ENCODE measurements around the gene DPH3. TPM values are rescaled to one million over a fixed set of nuclear protein-coding genes. Genes with fewer than 3 reads are reported as not detected.
"Not testable (repeated sequence)": the region's sequence is repeated elsewhere in the genome, so short reads cannot be mapped to it uniquely, and the experiment has no call there.

The DPH3 gene
- total RNA-seq = 10 to 100 TPM; 23.4 to 26.1 TPM

DNA sequence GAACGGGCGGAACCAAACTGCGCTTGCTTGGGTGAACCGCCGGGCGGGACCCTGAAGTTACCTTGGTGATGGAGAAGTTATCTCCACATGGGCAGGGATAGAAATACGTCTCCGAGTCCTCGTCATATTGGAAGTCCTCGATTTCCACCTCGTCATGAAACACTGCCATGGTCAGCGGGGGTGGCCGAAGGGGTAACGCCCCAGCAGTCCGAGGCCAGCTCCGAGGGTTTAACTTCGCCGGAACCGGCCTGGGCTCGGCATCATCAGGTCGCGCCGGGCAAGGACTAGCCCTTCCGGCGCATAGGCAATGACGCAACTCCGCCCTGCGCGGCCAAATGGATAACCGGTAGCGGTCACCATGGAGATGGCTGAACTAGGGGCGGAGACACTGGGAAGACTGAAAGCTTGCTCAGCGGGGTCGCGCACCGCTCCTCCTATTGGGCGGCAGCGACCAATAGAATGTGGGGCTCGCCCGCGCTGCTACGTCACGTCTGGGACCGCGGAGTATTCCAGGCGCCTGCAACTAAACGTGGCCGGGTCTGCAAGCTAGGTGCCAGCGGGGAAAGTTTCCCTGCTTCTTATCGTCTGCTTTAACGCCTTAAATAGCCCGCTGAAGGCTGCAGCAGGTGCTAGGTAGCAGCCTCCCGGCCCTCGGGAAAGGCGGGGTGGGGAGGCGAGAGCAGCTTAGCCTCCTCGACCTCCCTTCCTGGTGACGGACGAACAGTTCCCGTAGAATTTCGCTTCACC, at the start of gene DPH3, which contains the start of gene OXNAD1:
DPH3 (minus strand) TSS at position 236 of the 747 bp plus-strand sequence; CDS start at position 169, 67 bp downstream.
OXNAD1 (plus strand) TSS at position 505 of the 747 bp plus-strand sequence. CDS start 5,741 bp downstream, outside the sequence.
- Mint-ChIP-seq H3K4me3 (peak within 1 kb of the TSS; percentile 96 to 97), H3K27me3 (ENCODE audit: low read depth) (no peaks in the 10 kb centered on the region), H3K4me1 (ENCODE audit: low read depth) (peaks cover 34% of the 10 kb centered on the region), H3K27ac (peak within 1 kb of the TSS; percentile 93), H3K36me3 (ENCODE audit: insufficient read depth in 2 of 2) (peaks cover 0 to 5% of the 10 kb centered on the region in 2 donors), H3K9me3 (no peaks in the 10 kb centered on the region)
- peak; percentile 97 to 98 for ATAC-seq (replicated peaks in 1 of 2)
- peak; percentile 99 to 100 for DNase-seq

DNA sequence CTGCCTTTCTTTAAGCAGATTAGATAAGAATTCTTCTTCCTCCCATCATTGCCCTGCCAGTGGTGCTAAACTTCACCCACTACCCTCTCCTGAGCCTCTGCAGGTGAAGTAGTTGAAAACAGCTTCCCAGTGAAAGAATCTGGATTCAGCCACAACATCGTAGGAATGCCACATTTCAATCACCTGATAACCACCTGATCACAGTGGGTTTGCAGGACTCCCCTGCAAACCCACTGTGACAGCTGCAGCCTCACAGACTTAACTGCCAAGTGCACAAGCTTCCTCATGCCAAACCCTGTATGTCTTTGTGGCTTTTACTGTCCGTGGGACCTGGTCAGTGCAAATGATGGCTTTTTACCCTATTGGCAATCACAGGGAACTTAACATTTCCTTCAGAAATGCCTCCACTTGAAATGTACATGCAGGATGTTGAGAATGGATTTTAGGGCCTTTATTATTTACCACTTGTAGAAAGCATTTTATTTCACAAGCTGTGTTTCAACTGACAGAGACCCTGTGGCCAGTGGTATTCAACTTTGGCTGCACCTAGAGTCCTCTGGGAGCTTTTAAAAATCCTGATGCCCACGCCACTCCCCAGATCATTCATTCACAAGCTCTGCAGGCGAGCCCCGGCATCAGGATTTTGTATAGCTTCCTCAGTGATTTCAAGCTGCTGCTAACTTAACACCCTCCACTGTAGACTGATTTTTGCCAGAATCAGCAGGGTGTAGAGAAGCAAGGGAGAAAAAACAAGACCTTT, 49.3 kb upstream of the DPH3 start:
- peaks cover 4 to 23% of the 10 kb centered on the region in 2 donors for H3K36me3 Mint-ChIP-seq (ENCODE audit: insufficient read depth in 2 of 2)
- no peaks in the 10 kb centered on the region for H3K9me3 Mint-ChIP-seq
- DNase-seq (no peak), ATAC-seq (replicated peaks in 1 of 2) (no peak)
- no peak overlapping the region for H3K4me3 Mint-ChIP-seq
- peaks cover 94% of the 10 kb centered on the region for H3K4me1 Mint-ChIP-seq (ENCODE audit: low read depth)
- no peaks in the 10 kb centered on the region for H3K27me3 Mint-ChIP-seq (ENCODE audit: low read depth)
- H3K27ac Mint-ChIP-seq = peak overlapping the region; percentile 60

DNA sequence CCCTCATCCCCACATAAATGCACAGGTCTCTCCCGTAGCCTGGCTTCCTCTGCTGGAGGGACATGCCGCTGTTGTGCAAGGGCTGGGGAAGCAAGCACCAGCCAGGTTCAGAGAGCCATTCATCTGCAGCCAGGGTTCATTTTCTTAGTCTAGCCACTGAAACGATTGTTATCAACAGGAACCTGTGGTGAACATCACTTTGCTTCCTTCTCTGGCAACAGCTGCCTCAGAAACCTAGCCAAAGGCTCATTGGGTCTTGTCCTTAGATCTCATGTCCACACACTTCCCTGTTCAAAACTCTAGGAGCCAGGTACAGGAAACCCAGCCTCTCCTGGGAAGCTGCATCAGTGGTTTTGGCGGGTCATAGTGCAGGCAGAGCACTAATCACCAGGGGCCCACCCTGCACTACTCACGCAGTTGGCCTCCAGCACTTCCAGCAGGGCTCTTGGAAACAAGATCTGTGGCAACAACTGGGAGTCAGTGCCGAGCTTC, 47.3 kb upstream of the DPH3 start:
- Mint-ChIP-seq H3K4me1 (ENCODE audit: low read depth) (peaks cover 94% of the 10 kb centered on the region), H3K27me3 (ENCODE audit: low read depth) (no peaks in the 10 kb centered on the region), H3K9me3 (no peaks in the 10 kb centered on the region), H3K27ac (peak overlapping the region; percentile 84), H3K36me3 (ENCODE audit: insufficient read depth in 2 of 2) (peaks cover 7 to 23% of the 10 kb centered on the region in 2 donors), H3K4me3 (peak overlapping the region; percentile 54 to 82)
- ATAC-seq (replicated peaks in 1 of 2) (peak; percentile 56 to 67), DNase-seq (peak; percentile 61)

DNA sequence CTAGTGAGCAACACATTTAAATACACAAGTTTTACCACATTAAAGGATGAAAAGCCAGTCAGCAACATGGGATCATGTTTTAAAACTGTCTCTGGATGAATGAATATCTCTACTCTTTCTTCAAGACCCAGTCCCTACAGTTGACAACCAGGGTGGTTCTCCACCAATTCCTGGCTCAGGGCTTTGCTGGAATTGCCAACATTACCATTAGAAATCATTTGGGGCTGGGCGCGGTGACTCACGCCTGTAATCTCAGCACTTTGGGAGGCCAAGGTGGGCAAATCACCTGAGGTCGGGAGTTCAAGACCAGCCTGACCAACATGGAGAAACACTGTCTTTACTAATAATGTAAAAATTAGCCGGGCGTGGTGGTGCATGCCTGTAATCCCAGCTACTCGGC, 45.7 kb upstream of the DPH3 start:
- Mint-ChIP-seq H3K36me3 (ENCODE audit: insufficient read depth in 2 of 2) (peaks cover 4 to 26% of the 10 kb centered on the region in 2 donors), H3K4me1 (ENCODE audit: low read depth) (peaks cover 94% of the 10 kb centered on the region), H3K27ac (peak overlapping the region; percentile 89), H3K4me3 (peak overlapping the region; percentile 54 to 75)
- DNase-seq; H3K9me3 Mint-ChIP-seq; ATAC-seq (replicated peaks in 1 of 2); H3K27me3 Mint-ChIP-seq (ENCODE audit: low read depth): not testable (repeated sequence)

DNA sequence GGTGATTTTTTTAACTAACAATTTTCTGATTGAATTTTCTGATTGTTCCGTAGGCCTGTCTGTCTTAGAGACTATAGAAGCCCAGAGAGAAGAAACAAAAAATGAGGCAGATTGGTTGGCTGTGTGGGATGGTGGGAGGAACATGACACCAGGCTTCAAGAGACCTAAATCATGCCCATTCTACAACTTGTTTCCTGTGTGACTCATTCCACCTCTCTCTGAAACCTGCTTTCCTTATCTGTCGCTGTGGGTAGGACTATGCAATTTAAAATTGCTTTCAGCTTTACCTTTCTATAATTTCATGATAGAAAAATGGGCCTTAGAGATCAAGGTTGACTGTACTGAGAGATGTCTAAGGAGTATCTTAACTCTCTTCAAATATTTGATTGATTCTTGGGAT, 44.8 kb upstream of the DPH3 start:
- peak overlapping the region; percentile 54 to 75 for H3K4me3 Mint-ChIP-seq
- peaks cover 94% of the 10 kb centered on the region for H3K4me1 Mint-ChIP-seq (ENCODE audit: low read depth)
- peak; percentile 81 to 82 for ATAC-seq (replicated peaks in 1 of 2)
- DNase-seq = peak; percentile 63 to 68
- H3K27ac Mint-ChIP-seq = peak overlapping the region; percentile 89
- peaks cover 5 to 27% of the 10 kb centered on the region in 2 donors for H3K36me3 Mint-ChIP-seq (ENCODE audit: insufficient read depth in 2 of 2)
- H3K27me3 Mint-ChIP-seq (ENCODE audit: low read depth) = no peaks in the 10 kb centered on the region
- H3K9me3 Mint-ChIP-seq = no peaks in the 10 kb centered on the region

DNA sequence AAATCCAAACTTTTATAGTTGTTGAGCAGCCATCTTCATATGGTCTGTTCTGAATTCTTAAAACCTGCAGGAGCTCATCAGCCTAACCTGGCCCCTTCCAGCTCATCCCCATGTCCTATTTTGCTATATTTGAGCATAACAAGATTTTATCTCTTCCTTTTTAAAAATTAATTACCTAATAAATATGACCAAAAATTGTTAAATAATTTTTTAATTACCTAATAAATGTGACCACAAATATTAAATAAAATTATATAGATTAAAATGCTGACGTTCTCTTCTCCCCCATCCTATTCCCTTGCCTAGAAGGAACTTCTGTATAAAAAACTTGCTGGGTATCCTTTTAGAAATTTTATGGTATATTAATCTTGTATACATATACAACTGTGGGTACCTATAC, 44.0 kb upstream of the DPH3 start:
- Mint-ChIP-seq H3K27me3 (ENCODE audit: low read depth) (no peaks in the 10 kb centered on the region), H3K4me3 (peak overlapping the region; percentile 57 to 75), H3K27ac (peak overlapping the region; percentile 89), H3K4me1 (ENCODE audit: low read depth) (peaks cover 96% of the 10 kb centered on the region), H3K9me3 (no peaks in the 10 kb centered on the region), H3K36me3 (ENCODE audit: insufficient read depth in 2 of 2) (peaks cover 5 to 27% of the 10 kb centered on the region in 2 donors)
- ATAC-seq (replicated peaks in 1 of 2) = no peak
- no peak for DNase-seq

DNA sequence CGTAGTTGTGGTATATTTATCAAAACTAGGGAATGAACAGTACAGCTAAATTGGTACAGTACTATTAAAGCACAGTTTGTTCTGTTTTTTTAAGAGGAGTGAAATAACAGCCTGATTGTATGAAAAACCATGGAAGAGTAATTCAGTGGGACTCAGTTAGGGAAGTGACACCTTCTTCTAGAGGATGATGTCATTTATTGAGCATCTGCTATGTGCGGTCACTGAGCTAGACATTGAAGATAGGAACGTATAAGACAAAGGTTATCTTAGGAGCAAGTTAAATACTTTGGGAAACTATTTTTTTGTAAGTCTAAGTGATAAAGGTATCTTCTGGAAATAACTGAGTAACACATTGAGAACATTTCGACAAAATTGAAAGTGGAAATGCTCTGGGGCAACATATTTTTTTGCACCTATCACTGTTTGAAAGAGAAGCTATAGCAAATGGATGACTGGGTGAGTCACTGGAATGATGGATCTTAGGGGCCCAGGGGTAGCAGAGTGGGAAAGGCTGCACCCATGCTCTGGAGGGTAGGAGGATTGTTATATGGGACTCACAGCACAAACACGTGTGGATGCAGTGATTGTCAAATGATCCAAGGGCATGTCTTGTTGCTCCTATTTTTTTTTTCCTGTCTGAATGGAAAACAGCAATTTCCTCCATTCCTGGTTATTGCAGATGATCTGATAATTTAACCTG, 43.2 kb upstream of the DPH3 start:
- H3K36me3 Mint-ChIP-seq (ENCODE audit: insufficient read depth in 2 of 2) = peaks cover 7 to 30% of the 10 kb centered on the region in 2 donors
- no peaks in the 10 kb centered on the region for H3K9me3 Mint-ChIP-seq
- DNase-seq = no peak
- peaks cover 95% of the 10 kb centered on the region for H3K4me1 Mint-ChIP-seq (ENCODE audit: low read depth)
- no peaks in the 10 kb centered on the region for H3K27me3 Mint-ChIP-seq (ENCODE audit: low read depth)
- no peak for ATAC-seq (replicated peaks in 1 of 2)
- H3K27ac Mint-ChIP-seq = peak overlapping the region; percentile 79
- H3K4me3 Mint-ChIP-seq = peak overlapping the region; percentile 57 to 58

DNA sequence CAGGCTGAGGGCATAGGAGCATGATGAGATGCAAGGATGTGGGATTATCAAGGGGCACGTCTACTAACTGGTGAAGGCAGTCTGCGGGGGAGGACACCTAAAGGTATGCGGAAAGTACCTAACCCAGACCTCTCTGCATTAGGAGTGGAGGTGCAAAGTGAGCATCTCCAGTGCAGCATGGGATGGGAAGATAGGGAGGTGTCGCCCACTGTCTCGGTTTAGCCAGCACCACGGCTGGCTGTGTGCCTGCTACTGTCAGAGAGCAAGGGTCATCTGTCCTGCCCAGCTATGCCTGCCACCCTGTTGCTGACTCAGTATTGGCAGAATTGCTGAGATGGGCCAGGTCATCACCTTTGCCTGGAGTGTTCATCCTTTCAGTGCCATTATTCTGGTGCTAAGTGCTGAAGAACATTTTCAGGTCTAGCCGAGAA, 40.4 kb upstream of the DPH3 start:
- no peaks in the 10 kb centered on the region for H3K27me3 Mint-ChIP-seq (ENCODE audit: low read depth)
- peak; percentile 52 to 70 for DNase-seq
- H3K4me1 Mint-ChIP-seq (ENCODE audit: low read depth) = peaks cover 98% of the 10 kb centered on the region
- H3K27ac Mint-ChIP-seq = peak overlapping the region; percentile 93
- peak overlapping the region; percentile 73 to 87 for H3K4me3 Mint-ChIP-seq
- peaks cover 12 to 35% of the 10 kb centered on the region in 2 donors for H3K36me3 Mint-ChIP-seq (ENCODE audit: insufficient read depth in 2 of 2)
- peak; percentile 39 to 48 for ATAC-seq (replicated peaks in 1 of 2)
- H3K9me3 Mint-ChIP-seq = no peaks in the 10 kb centered on the region

DNA sequence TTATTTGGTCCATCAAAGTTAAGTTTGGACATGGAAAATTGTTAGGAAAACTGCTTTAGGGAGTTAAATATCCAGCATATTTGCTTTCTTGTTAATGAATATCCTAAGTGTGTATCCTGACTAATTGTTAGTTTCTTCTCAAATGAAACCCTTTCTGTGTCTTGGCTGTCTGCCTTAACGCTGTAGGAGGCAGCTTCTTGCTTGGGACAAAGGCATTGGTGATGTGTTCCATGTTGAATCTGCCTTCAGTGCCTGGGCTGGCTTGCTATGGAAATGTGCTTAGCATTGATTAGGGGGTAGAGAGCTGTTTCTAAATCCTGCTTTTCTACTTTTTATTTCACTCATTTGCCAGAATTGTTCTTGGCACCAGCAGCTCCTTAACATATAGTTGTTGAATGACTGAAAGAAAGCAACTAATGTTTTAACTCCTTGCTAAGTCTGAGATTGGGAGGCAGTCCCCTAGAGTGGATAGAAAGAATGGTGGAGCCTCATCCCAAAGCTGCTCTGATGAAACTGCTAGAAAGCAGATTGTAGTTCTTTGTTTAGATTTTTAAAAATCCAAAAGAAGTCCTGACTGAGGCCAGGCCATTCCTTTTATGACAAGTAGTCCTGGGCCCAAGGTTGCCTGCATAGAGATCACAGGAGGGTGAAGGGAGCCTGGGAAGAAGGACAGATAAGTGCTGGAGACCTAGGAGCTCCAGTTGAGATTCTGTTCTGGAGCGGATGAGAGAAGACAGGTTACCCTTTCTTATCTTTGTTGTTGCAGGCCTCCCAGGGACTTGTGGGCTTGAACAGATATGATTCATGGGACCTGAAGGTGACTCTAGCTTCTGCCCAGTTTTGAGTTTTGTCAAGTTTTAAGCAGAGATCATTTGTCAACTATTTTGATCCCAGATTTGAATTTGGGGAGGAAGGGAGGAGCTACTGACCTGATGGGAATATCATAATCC, 39.6 kb upstream of the DPH3 start:
- no peaks in the 10 kb centered on the region for H3K9me3 Mint-ChIP-seq
- peak; percentile 35 to 46 for ATAC-seq (replicated peaks in 1 of 2)
- no peaks in the 10 kb centered on the region for H3K27me3 Mint-ChIP-seq (ENCODE audit: low read depth)
- DNase-seq = peak; percentile 43 to 46
- H3K4me3 Mint-ChIP-seq = peak overlapping the region; percentile 73 to 87
- H3K4me1 Mint-ChIP-seq (ENCODE audit: low read depth) = peaks cover 98% of the 10 kb centered on the region
- H3K36me3 Mint-ChIP-seq (ENCODE audit: insufficient read depth in 2 of 2) = peaks cover 12 to 35% of the 10 kb centered on the region in 2 donors
- peak overlapping the region; percentile 93 for H3K27ac Mint-ChIP-seq

DNA sequence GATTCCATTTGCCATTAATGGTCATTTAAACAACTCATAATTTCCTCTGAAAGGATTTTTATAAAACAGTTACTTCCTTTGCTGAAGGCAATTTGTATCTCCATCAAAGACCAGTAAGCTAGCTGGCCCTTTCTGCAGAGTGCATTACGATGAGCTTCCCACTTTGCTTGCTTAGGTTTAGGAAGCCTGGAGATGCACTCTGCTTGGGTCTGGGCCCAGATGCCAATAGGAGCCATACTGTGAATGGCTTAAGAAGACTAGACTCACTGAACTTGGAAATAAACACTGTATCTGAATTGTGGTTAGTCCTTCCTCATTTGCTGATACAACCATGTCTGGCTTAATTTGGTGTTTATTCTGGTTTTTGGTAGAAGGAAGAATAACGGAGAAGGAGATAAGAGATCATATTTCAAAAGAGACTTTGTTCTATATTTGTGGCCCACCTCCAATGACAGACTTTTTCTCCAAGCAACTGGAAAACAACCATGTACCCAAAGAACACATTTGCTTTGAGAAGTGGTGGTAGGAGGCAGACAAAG, 38.4 kb upstream of the DPH3 start:
- DNase-seq (no peak), ATAC-seq (replicated peaks in 1 of 2) (no peak)
- Mint-ChIP-seq H3K36me3 (ENCODE audit: insufficient read depth in 2 of 2) (peaks cover 12 to 31% of the 10 kb centered on the region in 2 donors), H3K9me3 (no peaks in the 10 kb centered on the region), H3K27me3 (ENCODE audit: low read depth) (no peaks in the 10 kb centered on the region), H3K4me1 (ENCODE audit: low read depth) (peaks cover 98% of the 10 kb centered on the region), H3K4me3 (peak overlapping the region; percentile 32 to 95), H3K27ac (peak overlapping the region; percentile 61)

DNA sequence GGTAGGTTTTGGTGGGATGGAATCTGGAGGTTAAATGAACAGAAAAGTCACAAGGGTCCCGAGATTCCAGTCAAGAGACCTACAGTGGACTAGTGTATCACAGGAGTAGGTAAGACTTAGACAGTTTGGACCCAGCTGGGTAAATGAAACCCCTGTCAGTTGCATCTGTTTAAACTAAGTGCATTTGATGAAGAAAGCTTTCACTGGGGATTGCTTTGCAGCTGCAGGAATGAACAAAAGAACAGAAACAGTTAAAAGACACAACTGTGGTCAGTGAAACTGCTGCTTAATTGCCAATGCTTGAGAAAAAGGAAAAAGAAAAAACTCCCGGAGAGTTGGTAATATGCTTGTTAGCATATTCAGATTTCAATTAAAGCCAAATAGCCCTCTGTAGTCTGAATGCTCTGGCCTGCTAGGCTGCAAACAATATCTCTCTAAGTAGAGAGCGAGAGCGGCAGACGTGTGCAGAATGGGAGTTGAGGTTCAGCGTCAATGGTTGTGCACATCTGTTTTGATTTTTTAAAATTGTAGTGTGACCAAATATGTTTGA, 37.4 kb upstream of the DPH3 start:
- H3K4me3 Mint-ChIP-seq = peak overlapping the region; percentile 86 to 95
- H3K9me3 Mint-ChIP-seq = no peaks in the 10 kb centered on the region
- peaks cover 98% of the 10 kb centered on the region for H3K4me1 Mint-ChIP-seq (ENCODE audit: low read depth)
- peak overlapping the region; percentile 97 for H3K27ac Mint-ChIP-seq
- peaks cover 12 to 25% of the 10 kb centered on the region in 2 donors for H3K36me3 Mint-ChIP-seq (ENCODE audit: insufficient read depth in 2 of 2)
- DNase-seq (no peak), ATAC-seq (replicated peaks in 1 of 2) (no peak)
- no peaks in the 10 kb centered on the region for H3K27me3 Mint-ChIP-seq (ENCODE audit: low read depth)

Measured in activated T-cell treated with anti-CD3 and anti-CD28 coated beads, Interleukin-2, amount 50 U/mL, for 72 hours (primary cell).